Right atrium auricular region (tissue), 2 donors: Measurements from ENCODE around the gene KRT39. TPM values are rescaled to one million over a fixed set of nuclear protein-coding genes. Genes with fewer than 3 reads are reported as not detected.

Source experiments
- DNase-seq: peaks from one replicate; pipeline ENCODE4 v3.0.0-alpha.2; 2019; ENCODE audit warnings: low spot score
- H3K27ac ChIP-seq, 2 donors: fragments of 200-600 bp; sonication (generic); 1 replicate in 1 of 2; 2 replicates in 1 of 2; pipeline ENCODE4 v1.5.1; 2016 to 2019
- H3K27me3 ChIP-seq, 2 donors: fragments of 200-600 bp; sonication (generic); one replicate each; pipeline versions ENCODE4 v1.5.1 to v1.6.0; 2017 to 2019
- H3K36me3 ChIP-seq: fragments of 200-600 bp; sonication (generic); one replicate; pipeline ENCODE4 v1.5.1; 2016
- H3K4me1 ChIP-seq, 2 donors: fragments of 200-600 bp; sonication (generic); one replicate each; pipeline versions ENCODE4 v1.5.1 to v1.6.0; 2017 to 2019
- H3K4me3 ChIP-seq, 2 donors: fragments of 200-600 bp; sonication (generic); 1 replicate in 1 of 2; 2 replicates in 1 of 2; pipeline ENCODE4 v1.5.1; 2017 to 2019; ENCODE audit warnings: mild to moderate bottlenecking in 1 of 2, moderate library complexity in 1 of 2
- H3K9me3 ChIP-seq, 2 donors: fragments of 200-600 bp; sonication (generic); one replicate each; pipeline ENCODE4 v1.5.1; 2019
- CTCF ChIP-seq, 2 donors: fragments of 200-600 bp; sonication (generic); IDR thresholded peaks; one replicate each; pipeline ENCODE4 v1.5.1; 2019; ENCODE audit warnings: antibody characterized with exemption in 2 of 2
- total RNA-seq, 2 donors: library from RNA; depleted of rRNA; stranded (reverse); fragments of >200 nt; gene quantifications; one replicate each; pipeline ENCODE4 v1.1.0, GENCODE V29; 2016

The KRT39 gene
- total RNA-seq, 2 donors from 2014 or later: not detected

GRCh38 chr17:40963838-40964237 lies 2.9 kb downstream of the KRT39 start:
- peak; percentile 47 to 57 for TF ChIP-seq CTCF (IDR thresholded peaks at IDR 0.05)
- Histone ChIP-seq H3K9me3 (peaks cover 0 to 3% of the 10 kb centered on the region in 2 donors), H3K4me3 (no peak overlapping the region), H3K27ac (no peak overlapping the region), H3K4me1 (no peaks in the 10 kb centered on the region), H3K36me3 (no peaks in the 10 kb centered on the region), H3K27me3 (no peaks in the 10 kb centered on the region)
- DNase-seq: no peak

- no peak for TF ChIP-seq CTCF (IDR thresholded peaks at IDR 0.05)
- no peaks in the 10 kb centered on the region for H3K27me3 ChIP-seq
- no peak overlapping the region for H3K4me3 ChIP-seq
- peaks cover 0 to 3% of the 10 kb centered on the region in 2 donors for H3K9me3 ChIP-seq
- H3K27ac ChIP-seq: no peak overlapping the region
- H3K4me1 ChIP-seq: no peaks in the 10 kb centered on the region
- no peak for DNase-seq
- no peaks in the 10 kb centered on the region for H3K36me3 ChIP-seq
These were observed 4.6 kb downstream of the KRT39 start for GRCh38 chr17:40962059-40962561.

- no peak overlapping the region for H3K27ac ChIP-seq
- no peak for DNase-seq
- no peaks in the 10 kb centered on the region for H3K27me3 ChIP-seq
- H3K9me3 ChIP-seq: peaks cover 0 to 3% of the 10 kb centered on the region in 2 donors
- H3K4me3 ChIP-seq: no peak overlapping the region
- H3K36me3 ChIP-seq: no peaks in the 10 kb centered on the region
- no peak for TF ChIP-seq CTCF (IDR thresholded peaks at IDR 0.05)
- no peaks in the 10 kb centered on the region for H3K4me1 ChIP-seq
These were observed 5.2 kb downstream of the KRT39 start for GRCh38 chr17:40961591-40961990.

GRCh38 chr17:40960144-40960543 lies 6.6 kb downstream of the KRT39 start:
- Histone ChIP-seq H3K27ac (no peak overlapping the region), H3K4me1 (no peaks in the 10 kb centered on the region), H3K27me3 (no peaks in the 10 kb centered on the region), H3K36me3 (no peaks in the 10 kb centered on the region), H3K9me3 (peaks cover 0 to 2% of the 10 kb centered on the region in 2 donors), H3K4me3 (no peak overlapping the region)
- TF ChIP-seq CTCF (IDR thresholded peaks at IDR 0.05): no peak
- no peak for DNase-seq

GRCh38 chr17:40958086-40958953 lies 8.4 kb downstream of the KRT39 start:
- no peak for TF ChIP-seq CTCF (IDR thresholded peaks at IDR 0.05)
- no peaks in the 10 kb centered on the region for H3K27me3 ChIP-seq

More at GRCh38 chr17:40958086-40958953, 8.4 kb downstream of the KRT39 start:
- Histone ChIP-seq H3K4me3 (no peak overlapping the region), H3K4me1 (no peaks in the 10 kb centered on the region), H3K36me3 (no peaks in the 10 kb centered on the region), H3K9me3 (no peaks in the 10 kb centered on the region), H3K27ac (no peak overlapping the region)
- no peak for DNase-seq
